ENCODE measurements around the gene TRIP13. TPM values are rescaled to one million over a fixed set of nuclear protein-coding genes. Genes with fewer than 3 reads are reported as not detected.
A peak's percentile ranks its signal among the peaks of the same experiment; 100 is the strongest.
"Not testable (repeated sequence)": the region's sequence is repeated elsewhere in the genome, so short reads cannot be mapped to it uniquely, and the experiment has no call there.

Gene TRIP13
- total RNA-seq, 4 donors from 2014 or later: 0.53 to 3.0 (median 1.6) TPM

DNA sequence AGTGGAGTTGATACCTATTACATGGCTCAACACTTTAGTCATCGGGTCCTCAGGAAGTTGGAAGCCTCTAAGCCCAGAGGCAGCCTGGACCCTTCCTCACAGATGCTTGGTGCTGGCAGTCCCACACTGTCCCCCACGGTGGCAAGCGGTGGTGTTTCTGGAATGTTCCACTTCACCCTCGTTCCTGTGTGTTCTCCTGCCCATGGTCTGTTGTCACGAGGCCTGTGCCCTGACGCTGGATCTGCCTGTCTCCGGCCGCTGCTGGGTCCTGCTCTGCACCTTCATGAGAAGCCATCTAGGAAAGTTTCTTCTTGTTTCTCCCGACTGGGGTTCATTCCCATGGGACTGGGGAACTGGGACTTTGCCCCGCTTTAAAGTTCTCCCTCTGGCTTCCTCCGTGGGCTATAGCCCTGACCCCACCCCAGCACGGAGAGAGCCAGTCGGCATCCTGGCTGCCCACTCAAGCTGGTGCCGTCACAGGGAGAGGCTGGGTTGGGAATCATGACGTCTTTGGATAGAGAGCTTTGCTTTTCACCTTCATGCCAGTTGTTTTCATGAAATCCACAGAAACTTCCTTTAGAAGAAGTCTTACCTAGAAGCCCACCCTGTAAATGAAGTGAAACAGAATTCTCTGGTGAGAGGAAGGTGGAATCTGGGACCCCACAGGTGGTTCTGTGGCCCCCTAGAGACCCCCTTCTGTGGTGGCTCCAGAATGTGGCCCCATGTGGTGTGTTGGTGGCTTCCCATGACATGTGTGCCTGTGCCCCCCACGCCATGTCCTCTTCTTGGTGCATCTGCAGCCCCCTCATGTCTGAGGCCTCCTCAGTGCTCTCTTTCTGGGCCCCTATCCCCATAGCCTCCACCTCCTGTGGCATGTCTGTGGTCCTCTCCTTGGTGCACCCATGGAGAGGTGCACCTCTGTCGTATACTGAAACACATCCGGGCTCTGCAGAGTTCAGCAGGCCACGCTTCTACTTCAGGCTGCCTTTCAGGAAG, 43.8 kb downstream of the TRIP13 start:
- TF ChIP-seq CTCF (IDR thresholded peaks at IDR 0.05): no peak
- no peak for TF ChIP-seq POLR2A (IDR thresholded peaks at IDR 0.05)
- intact Hi-C loops (cut with DNase I; ENCODE audit: low total_unique reads): loop anchor here (10.0 kb wide), 1 partner anchor 208 kb away; no protein-coding TSS in a partner anchor
- DNase-seq (ENCODE audit: low spot score in 2 of 2): peak in 1 of 2 donors; percentile 40
- H3K4me3 ChIP-seq (ENCODE audit: low read depth, poor library complexity, severe bottlenecking): no peak overlapping the region
- WGBS, 2 donors: 91 to 94% methylated on average over 19 of the region's 19 CpGs

DNA sequence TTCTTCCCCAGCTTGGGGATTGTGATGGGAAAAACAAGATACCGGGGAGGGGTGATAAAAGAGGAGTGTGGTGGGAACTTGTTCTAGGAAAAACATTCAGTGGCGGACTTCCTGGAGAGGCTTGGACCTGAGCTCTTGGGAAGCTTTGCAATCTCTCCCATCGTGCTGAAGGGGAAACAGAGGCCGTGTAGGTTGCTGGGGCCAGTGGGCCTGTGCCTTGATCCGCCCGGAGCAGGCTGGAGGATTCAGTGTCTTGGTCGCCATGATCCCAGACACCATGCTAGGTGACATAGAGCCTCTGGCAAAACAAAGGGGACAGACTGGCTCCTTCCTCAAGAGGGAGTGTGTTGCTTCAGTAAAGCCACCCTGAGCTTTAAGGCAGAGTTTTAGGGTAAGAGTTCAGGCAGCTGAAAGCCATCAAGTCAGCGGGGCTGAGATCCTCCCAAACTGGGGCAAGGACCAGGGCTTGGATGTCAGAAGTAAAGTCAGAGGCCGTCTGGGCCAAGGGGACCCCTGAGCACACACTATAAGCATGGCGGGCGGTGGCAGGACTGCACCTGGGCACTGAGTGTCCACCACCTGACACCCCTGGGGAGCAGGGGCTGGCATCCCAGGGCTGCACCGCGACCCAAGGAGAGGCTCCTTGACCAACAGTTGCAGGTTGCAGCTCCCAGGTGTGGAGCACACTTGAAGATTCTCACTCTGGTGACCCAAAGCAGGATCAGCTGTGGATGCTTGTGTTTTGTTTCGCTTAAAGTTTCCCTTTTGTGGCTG, 44.7 kb downstream of the TRIP13 start:
- intact Hi-C loops (cut with DNase I; ENCODE audit: low total_unique reads): loop anchor here (10.0 kb wide), 1 partner anchor 207 kb away; no protein-coding TSS in a partner anchor
- H3K4me3 ChIP-seq (ENCODE audit: low read depth, poor library complexity, severe bottlenecking): no peak overlapping the region
- 88 to 89% methylated on average over 9 to 14 of the region's 14 CpGs for WGBS, 2 donors

DNA sequence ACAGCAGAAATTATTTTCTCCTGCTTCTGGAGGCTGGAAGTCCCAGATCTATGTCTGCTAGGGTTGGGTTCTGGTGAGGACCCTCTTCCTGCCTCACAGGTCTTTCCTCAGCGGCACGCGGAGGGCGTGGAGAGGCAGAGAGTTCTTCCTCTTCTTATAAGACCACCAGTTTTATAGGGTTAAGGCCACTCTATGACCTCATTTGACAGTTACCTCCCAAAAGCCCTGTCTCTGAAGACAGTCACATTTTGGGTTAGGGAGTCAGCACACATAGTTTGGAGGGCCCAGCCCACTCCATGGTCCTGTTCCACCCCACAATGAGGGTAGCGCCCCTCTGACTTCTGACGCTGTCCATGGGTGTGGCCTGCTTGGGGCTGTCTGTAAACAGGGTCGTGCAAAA, 46.7 kb downstream of the TRIP13 start:
- no peak for DNase-seq (ENCODE audit: low spot score in 2 of 2)
- intact Hi-C loops (cut with DNase I; ENCODE audit: low total_unique reads): loop anchor here (10.0 kb wide), 1 partner anchor 205 kb away; no protein-coding TSS in a partner anchor
- H3K4me3 ChIP-seq (ENCODE audit: low read depth, poor library complexity, severe bottlenecking): no peak overlapping the region
- no peak for TF ChIP-seq CTCF (IDR thresholded peaks at IDR 0.05)
- no peak for TF ChIP-seq POLR2A (IDR thresholded peaks at IDR 0.05)
- WGBS, 2 donors: 79% methylated on average over 7 of the region's 7 CpGs

More for the DNA sequence above, 44.7 kb downstream of the TRIP13 start:
- peak in 1 of 2 donors; percentile 29 for DNase-seq (ENCODE audit: low spot score in 2 of 2)
- TF ChIP-seq POLR2A (IDR thresholded peaks at IDR 0.05) (no peak), CTCF (IDR thresholded peaks at IDR 0.05) (no peak)

DNA sequence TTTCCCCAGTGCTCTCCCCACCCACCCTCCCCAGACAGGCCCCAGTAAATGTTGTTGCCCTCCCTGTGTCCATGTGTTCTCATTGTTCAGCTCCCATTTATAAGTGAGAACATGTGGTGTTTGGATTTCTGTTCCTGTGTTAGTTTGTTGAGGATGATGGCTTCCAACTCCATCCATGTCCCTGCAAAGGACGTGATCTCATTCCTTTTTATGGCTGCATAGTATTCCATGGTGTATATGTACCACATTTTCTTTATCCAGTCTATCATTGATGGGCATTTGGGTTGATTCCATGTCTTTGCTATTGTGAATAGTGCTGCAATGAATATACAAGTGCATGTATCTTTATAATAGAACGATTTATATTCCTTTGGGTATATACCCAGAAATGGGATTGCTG, 48.1 kb downstream of the TRIP13 start:
- WGBS, 2 donors: 81 to 88% methylated on average over 2 of the region's 2 CpGs
- intact Hi-C loops (cut with DNase I; ENCODE audit: low total_unique reads); DNase-seq (ENCODE audit: low spot score in 2 of 2); H3K4me3 ChIP-seq (ENCODE audit: low read depth, poor library complexity, severe bottlenecking): not testable (repeated sequence)

DNA sequence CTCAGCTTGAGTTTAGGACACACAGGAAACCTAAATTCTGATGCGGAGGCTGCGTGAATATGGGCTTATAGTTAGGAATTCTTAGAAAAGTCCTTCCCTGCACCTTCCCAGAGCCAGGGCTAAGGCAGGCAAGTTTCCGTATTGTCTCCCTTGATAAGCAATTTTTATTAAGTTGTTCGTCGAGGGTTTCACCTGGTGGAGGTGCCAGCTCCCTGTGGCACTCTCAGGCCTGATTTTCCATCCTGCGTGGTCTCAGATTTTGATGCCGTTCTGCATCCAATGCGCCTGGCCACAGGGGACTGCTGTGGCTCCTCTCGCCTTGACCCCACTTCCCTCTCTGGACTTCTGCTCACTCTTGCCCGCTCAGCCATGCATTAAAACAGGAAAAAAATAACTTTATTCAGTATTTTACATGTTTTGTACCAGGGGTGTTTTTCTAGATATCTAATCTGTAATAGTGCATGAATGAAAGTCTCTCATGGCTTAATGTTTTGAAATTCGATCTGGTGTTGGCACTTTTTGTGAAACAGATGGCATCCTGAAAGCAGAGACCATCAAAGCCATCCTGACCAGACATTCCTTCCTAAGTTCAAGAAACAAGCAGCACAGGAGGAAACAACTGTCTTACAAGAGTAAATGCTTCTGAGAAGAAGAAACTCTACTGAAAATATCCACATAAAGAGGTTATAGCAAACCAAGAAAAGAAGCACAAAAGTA, 50.7 kb downstream of the TRIP13 start:
- no peak for DNase-seq (ENCODE audit: low spot score in 2 of 2)
- intact Hi-C loops (cut with DNase I; ENCODE audit: low total_unique reads): no loop called here
- no peak overlapping the region for H3K4me3 ChIP-seq (ENCODE audit: low read depth, poor library complexity, severe bottlenecking)
- TF ChIP-seq CTCF (IDR thresholded peaks at IDR 0.05) (no peak), POLR2A (IDR thresholded peaks at IDR 0.05) (no peak)
- WGBS, 2 donors: 82 to 85% methylated on average over 11 of the region's 11 CpGs

Data from lower leg skin (tissue), 4 donors.